H1 (cell line): ENCODE results near the gene ACTR3C. TPM values are rescaled to one million over a fixed set of nuclear protein-coding genes. Genes with fewer than 3 reads are reported as not detected.

ENCODE experiments used
- CTCF ChIA-PET: fragments of 300-600 bp; sonication (Branson Sonifier 250); formaldehyde crosslinking; loops from one replicate; lab custom pipeline; 2021; ENCODE audit not compliant: partially characterized antibody; lab: Charles Lee
- POLR2A ChIA-PET: fragments of 300-600 bp; sonication (Branson Sonifier 250); formaldehyde crosslinking; loops from one replicate; lab custom pipeline; 2021; ENCODE audit warnings: inconsistent platforms; ENCODE audit not compliant: partially characterized antibody; lab: Charles Lee
- DNase-seq, 2 experiments: peaks; one replicate each; pipeline versions ENCODE4 v3.0.0 to v3.0.0-alpha.2; 2010 to 2022; ENCODE audit warnings: low spot score in 2 of 2, low read depth in 1 of 2, mixed read lengths in 1 of 2
- FAIRE-seq: peaks from 2 replicates; lab custom pipeline; 2011; peaks lifted over from hg19 to GRCh38; lab: Jason Lieb, UNC
- H2AFZ ChIP-seq: 2 replicates; pipeline ENCODE4 v1.8.1; 2012; ENCODE audit warnings: low read length, inconsistent platforms
- H2AK5ac ChIP-seq: 2 replicates; pipeline ENCODE4 v1.6.1; 2013; ENCODE audit warnings: low read depth, low read length
- H2BK120ac ChIP-seq: replicated peaks from 2 replicates; pipeline ENCODE3; 2013; ENCODE audit warnings: low read depth, low read length, inconsistent platforms
- H2BK12ac ChIP-seq: 2 replicates; pipeline ENCODE4 v1.6.1; 2013; ENCODE audit warnings: low read depth, low read length
- H2BK15ac ChIP-seq: 2 replicates; pipeline ENCODE4 v1.6.1; 2013; ENCODE audit warnings: low read length
- H2BK20ac ChIP-seq: 2 replicates; pipeline ENCODE4 v1.6.1; 2013; ENCODE audit warnings: low read length
- H2BK5ac ChIP-seq: 2 replicates; pipeline ENCODE4 v1.6.1; 2013; ENCODE audit warnings: low read depth, low read length
- H3K14ac ChIP-seq: 2 replicates; pipeline ENCODE4 v1.6.1; 2013; ENCODE audit warnings: inconsistent platforms; ENCODE audit not compliant: insufficient read length
- H3K18ac ChIP-seq: 2 replicates; pipeline ENCODE4 v1.6.1; 2013; ENCODE audit warnings: low read length; ENCODE audit errors: extremely low read depth
- H3K23ac ChIP-seq: 2 replicates; pipeline ENCODE4 v1.6.1; 2013; ENCODE audit warnings: inconsistent platforms; ENCODE audit not compliant: insufficient read length
- H3K23me2 ChIP-seq: 2 replicates; pipeline ENCODE4 v1.6.1; 2013; ENCODE audit warnings: low read depth, low read length
- H3K27ac ChIP-seq: 2 replicates; pipeline ENCODE4 v1.6.1; 2011; ENCODE audit warnings: low read depth, low read length, inconsistent platforms
- H3K27me3 ChIP-seq, 4 experiments: replicated peaks in 1 of 4; 1 replicate in 1 of 4; 2 replicates in 3 of 4; pipeline versions ENCODE4 v1.6.1 to v1.8.1; 2011 to 2013; ENCODE audit warnings: low read length in 3 of 4, mild to moderate bottlenecking in 3 of 4, inconsistent platforms in 2 of 4, mixed read lengths in 2 of 4, moderate library complexity in 1 of 4; ENCODE audit not compliant: control insufficient read depth in 3 of 4, insufficient read depth in 3 of 4; ENCODE audit errors: extremely low read depth in 1 of 4
- H3K36me3 ChIP-seq, 4 experiments: 2 replicates each; pipeline versions ENCODE4 v1.6.1 to v1.8.1; 2011 to 2013; ENCODE audit warnings: mild to moderate bottlenecking in 4 of 4, low read length in 3 of 4, moderate library complexity in 2 of 4, control low read depth in 1 of 4, inconsistent platforms in 1 of 4; ENCODE audit not compliant: insufficient read depth in 4 of 4, control insufficient read depth in 2 of 4
- H3K4ac ChIP-seq: replicated peaks from 2 replicates; pipeline ENCODE3; 2013; ENCODE audit warnings: low read length, low read depth, mixed read lengths, inconsistent platforms; ENCODE audit not compliant: insufficient read length
- H3K4me1 ChIP-seq, 4 experiments: replicated peaks in 1 of 4; 1 replicate in 1 of 4; 2 replicates in 3 of 4; pipeline versions ENCODE4 v1.6.1 to v1.8.1; 2011 to 2013; ENCODE audit warnings: low read length in 3 of 4, inconsistent platforms in 2 of 4, mixed read lengths in 1 of 4; ENCODE audit not compliant: insufficient read depth in 4 of 4, control insufficient read depth in 3 of 4
- H3K4me2 ChIP-seq, 2 experiments: 2 replicates each; pipeline versions ENCODE4 v1.6.1 to v1.8.1; 2011 to 2013; ENCODE audit warnings: low read depth in 2 of 2, low read length in 2 of 2, control low read depth in 1 of 2, inconsistent platforms in 1 of 2, mild to moderate bottlenecking in 1 of 2; ENCODE audit not compliant: insufficient read depth in 1 of 2
- H3K4me3 ChIP-seq, 4 experiments: fragments of 200-600, 300-600 bp in 1 of 4; sonication (generic), shearing (Covaris generic), sonication (Bioruptor Twin) in 1 of 4; 2 replicates each; pipeline versions ENCODE4 v1.5.1 to v1.8.1; 2011 to 2016; ENCODE audit warnings: low read length in 4 of 4, low read depth in 3 of 4, control low read depth in 2 of 4, inconsistent platforms in 2 of 4, mild to moderate bottlenecking in 2 of 4, mixed read lengths in 1 of 4, moderate library complexity in 1 of 4; ENCODE audit not compliant: insufficient read depth in 2 of 4; ENCODE audit errors: extremely low read depth in 1 of 4
- H3K56ac ChIP-seq: replicated peaks from 2 replicates; pipeline ENCODE3; 2013; ENCODE audit warnings: low read depth, mild to moderate bottlenecking, mixed read lengths, low read length, inconsistent platforms; ENCODE audit not compliant: insufficient read length
- H3K79me1 ChIP-seq: 2 replicates; pipeline ENCODE4 v1.6.1; 2013; ENCODE audit warnings: low read depth, low read length, control low read depth
- H3K79me2 ChIP-seq, 2 experiments: 2 replicates each; pipeline versions ENCODE4 v1.6.1 to v1.8.1; 2012 to 2013; ENCODE audit warnings: low read length in 2 of 2, mild to moderate bottlenecking in 2 of 2, inconsistent platforms in 1 of 2; ENCODE audit not compliant: insufficient read depth in 2 of 2, control insufficient read depth in 1 of 2
- H3K9ac ChIP-seq, 4 experiments: replicated peaks in 1 of 4; 1 replicate in 1 of 4; 2 replicates in 3 of 4; pipeline versions ENCODE4 v1.6.1 to v1.8.1; 2011 to 2013; ENCODE audit warnings: low read depth in 3 of 4, low read length in 3 of 4, control low read depth in 2 of 4, mild to moderate bottlenecking in 2 of 4, moderate library complexity in 2 of 4, inconsistent platforms in 1 of 4; ENCODE audit errors: extremely low read depth in 1 of 4
- H3K9me3 ChIP-seq, 2 experiments: 2 replicates each; pipeline versions ENCODE4 v1.6.1 to v1.8.1; 2012 to 2013; ENCODE audit warnings: mild to moderate bottlenecking in 2 of 2, moderate library complexity in 2 of 2, control low read depth in 1 of 2, inconsistent platforms in 1 of 2, low read depth in 1 of 2, low read length in 1 of 2, mixed read lengths in 1 of 2; ENCODE audit not compliant: insufficient read depth in 2 of 2
- H4K20me1 ChIP-seq, 2 experiments: replicated peaks in 1 of 2; 2 replicates each; pipeline versions ENCODE3 to v1.8.1; 2011 to 2013; ENCODE audit warnings: inconsistent platforms in 2 of 2, low read length in 2 of 2, mild to moderate bottlenecking in 1 of 2; ENCODE audit not compliant: insufficient read depth in 2 of 2, control insufficient read depth in 1 of 2
- H4K5ac ChIP-seq: 2 replicates; pipeline ENCODE4 v1.6.1; 2013; ENCODE audit warnings: low read length, low read depth, mixed read lengths, inconsistent platforms; ENCODE audit not compliant: insufficient read length
- H4K8ac ChIP-seq: 2 replicates; pipeline ENCODE4 v1.8.0; 2013; ENCODE audit warnings: mild to moderate bottlenecking, moderate library complexity, low read length, inconsistent platforms; ENCODE audit not compliant: insufficient read depth; ENCODE audit errors: extremely low read depth
- H4K91ac ChIP-seq: replicated peaks from 2 replicates; pipeline ENCODE3; 2013; ENCODE audit warnings: low read length, mixed read lengths, inconsistent platforms; ENCODE audit not compliant: insufficient read length
- ATF3 ChIP-seq: IDR thresholded peaks from 2 replicates; pipeline ENCODE4 v1.6.1; 2011; ENCODE audit warnings: low read depth, mild to moderate bottlenecking, low read length; ENCODE audit not compliant: insufficient read depth
- SRF ChIP-seq: IDR thresholded peaks from 2 replicates; pipeline ENCODE4 v1.6.1; 2011; ENCODE audit warnings: mild to moderate bottlenecking, low read depth, low read length, moderate library complexity
- TAF1 ChIP-seq: IDR thresholded peaks from 2 replicates; pipeline ENCODE4 v1.6.1; 2011; ENCODE audit warnings: mild to moderate bottlenecking, low read depth, low read length
- TAF7 ChIP-seq: optimal IDR thresholded peaks from 2 replicates; pipeline ENCODE3; 2011; ENCODE audit warnings: low read depth, mild to moderate bottlenecking, inconsistent platforms, low read length, moderate library complexity, borderline replicate concordance
- TEAD4 ChIP-seq: IDR thresholded peaks from 2 replicates; pipeline ENCODE4 v1.6.1; 2012; ENCODE audit warnings: low read depth, low read length, inconsistent platforms, mixed read lengths
- WGBS, 2 experiments: shearing (Covaris generic) in 1 of 2; methylation state at CpG; one replicate each; pipeline versions ENCODE4 v1.1.6 to v1.1.7; 2013 to 2015; ENCODE audit warnings: low lambda C conversion rate in 2 of 2, mixed read lengths in 2 of 2, inconsistent platforms in 1 of 2, low coverage in 1 of 2, missing lambda C conversion rate in 1 of 2; ENCODE audit not compliant: insufficient replicate concordance in 2 of 2, insufficient coverage in 1 of 2, insufficient read length in 1 of 2; ENCODE audit errors: extremely low coverage in 1 of 2, missing lambda C conversion rate in 1 of 2; 5-methylcytosine and 5-hydroxymethylcytosine counted together
- polyA plus RNA-seq, 7 experiments: library from polyadenylated mRNA; depleted of rRNA in 3 of 7; stranded (reverse) in 5 of 7; unstranded in 2 of 7; fragments of >200 nt in 5 of 7; fragments of 200-250 nt in 2 of 7; gene quantifications; 1 replicate in 5 of 7; 2 replicates in 1 of 7; 4 replicates in 1 of 7; pipeline versions ENCODE4 v1.2.1 to v1.2.3, GENCODE V29; 2011 to 2013; ENCODE audit warnings: missing spikeins in 2 of 7, mixed read lengths in 2 of 7
- total RNA-seq: library from RNA; stranded (reverse); fragmentation: NEBNext Ultra II Directional; extraction: Animal tissue kit (Norgen Biotek cat#: 25700); gene quantifications from 2 replicates; pipeline ENCODE4 v1.2.1, GENCODE V29; 2021

The ACTR3C gene
- total and polyA plus RNA-seq, 2 of the 8 experiments (the other 6 are each of a cell fraction or from before 2014, with no cell fraction given) = 1.5 TPM; not detected in 1

DNA sequence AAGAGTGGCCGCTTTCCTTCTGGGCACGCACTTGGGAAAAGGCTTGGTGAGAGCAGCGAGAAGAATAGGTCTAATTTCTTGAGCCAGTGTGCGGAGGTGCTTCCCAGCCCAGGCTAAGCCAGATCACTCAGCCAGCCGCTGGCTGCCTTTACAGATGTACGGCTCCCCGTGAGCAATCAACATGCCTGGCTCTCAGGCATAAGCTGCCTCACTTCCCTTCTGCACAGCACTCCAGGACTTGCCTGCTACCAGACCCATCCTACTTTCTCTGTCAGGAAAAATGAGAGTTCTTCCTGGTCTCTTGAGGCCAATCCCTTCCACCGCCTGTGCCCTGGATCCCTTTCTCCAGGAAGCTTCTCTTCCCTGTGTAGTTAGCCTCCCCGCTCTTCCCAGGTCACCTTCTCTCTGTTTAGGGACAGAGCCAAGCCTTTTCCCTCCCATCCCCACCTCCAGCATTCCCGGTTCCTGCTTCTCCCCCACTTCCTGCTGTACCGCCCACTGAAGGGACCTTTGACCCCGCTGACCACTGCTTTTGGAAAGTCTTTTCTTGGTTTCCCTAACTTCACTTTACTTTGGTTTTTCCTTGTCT, 1.1 kb upstream of the ACTR3C start:
- H3K4ac ChIP-seq = no peak overlapping the region
- H3K79me2 ChIP-seq = peaks cover 0 to 15% of the 10 kb centered on the region in 2 experiments; a peak in 1 of 4 replicates
- 0 out of 2 replicates have a peak, but pooled peaks cover 1% of the 10 kb centered on the region for H3K23me2 ChIP-seq
- H4K5ac ChIP-seq = no peak overlapping the region
- peak overlapping the region in 1 of 4 experiments; percentile 8; a peak in 1 of 7 replicates for H3K9ac ChIP-seq
- no peak overlapping the region for H2BK120ac ChIP-seq
- peak overlapping the region; percentile 54 for H4K91ac ChIP-seq
- peak overlapping the region; percentile 55 to 61 (median 56); a peak in 7 of 8 replicates for H3K4me3 ChIP-seq
- no peak overlapping the region for H3K56ac ChIP-seq
- H3K9me3 ChIP-seq = no peaks in the 10 kb centered on the region
- H3K4me2 ChIP-seq = peak overlapping the region; percentile 58 to 84
- no peak overlapping the region for H2BK20ac ChIP-seq
- no peak overlapping the region for H4K8ac ChIP-seq
- TF ChIP-seq SRF (no peak), TAF7 (no peak), TEAD4 (no peak), TAF1 (0 out of 2 replicates have a peak, but pooled peaks have one; percentile 14), ATF3 (no peak)
- CTCF ChIA-PET = interaction anchor here (0.8 to 1.6 kb wide), 2 partner anchors 10 to 41 kb away, joined by 3 to 5 read pairs; no protein-coding TSS in a partner anchor
- peaks cover 0 to 2% (median 0%) of the 10 kb centered on the region in 4 experiments; a peak in 3 of 7 replicates for H3K27me3 ChIP-seq
- 62% methylated on average over 11 of the region's 12 CpGs; no CpG with 5 or more reads in 1 of the 2 experiments for WGBS, 2 experiments
- H3K36me3 ChIP-seq = peaks cover 3 to 6% (median 6%) of the 10 kb centered on the region in 4 experiments; a peak in 4 of 8 replicates
- H2BK12ac ChIP-seq = peak overlapping the region; percentile 60; the same call in 1 of the 2 replicates
- no peak overlapping the region for H3K14ac ChIP-seq
- H2BK15ac ChIP-seq = peak overlapping the region; percentile 31; the same call in 1 of the 2 replicates
- peak overlapping the region; percentile 11; the same call in 1 of the 2 replicates for H3K18ac ChIP-seq
- no peak overlapping the region for H2AK5ac ChIP-seq
- H2BK5ac ChIP-seq = 0 out of 2 replicates have a peak overlapping the region, but pooled peaks have one; percentile 6
- FAIRE-seq (no peak), DNase-seq (no peak)
- H3K79me1 ChIP-seq = peaks cover 2% of the 10 kb centered on the region; the same call in 1 of the 2 replicates
- no peak overlapping the region for H3K23ac ChIP-seq
- POLR2A ChIA-PET = interaction anchor here (0.6 to 2.8 kb wide), 4 partner anchors 11 to 97 kb away, joined by 3 to 12 read pairs (median 3); no protein-coding TSS in a partner anchor
- peaks cover 16 to 21% (median 20%) of the 10 kb centered on the region in 4 experiments for H3K4me1 ChIP-seq
- H3K27ac ChIP-seq = no peak overlapping the region; the same call in 1 of the 2 replicates
- no peaks in the 10 kb centered on the region for H4K20me1 ChIP-seq
- no peak overlapping the region for H2AFZ ChIP-seq
